Lower lobe of right lung (tissue), 2 donors: ENCODE measurements around the gene PROM1. TPM values are rescaled to one million over a fixed set of nuclear protein-coding genes. Genes with fewer than 3 reads are reported as not detected.

ENCODE experiments used
- ATAC-seq, 2 donors: fragments of 200-7000 bp; cut with Tn5 transposase; one replicate each; pipeline ENCODE4 v1.9.1; 2020 to 2022; ENCODE audit warnings: mild to moderate bottlenecking in 2 of 2, moderate library complexity in 2 of 2
- DNase-seq: peaks from one replicate; pipeline ENCODE4 v3.0.0-alpha.2; 2020
- H3K27ac ChIP-seq: fragments of 200-600 bp; one replicate; pipeline ENCODE4 v1.8.0; 2022
- H3K27me3 ChIP-seq: fragments of 200-600 bp; one replicate; pipeline ENCODE4 v1.8.0; 2022; ENCODE audit warnings: low read depth
- H3K36me3 ChIP-seq: fragments of 200-600 bp; one replicate; pipeline ENCODE4 v1.8.0; 2022; ENCODE audit warnings: mild to moderate bottlenecking
- H3K4me1 ChIP-seq: fragments of 200-600 bp; one replicate; pipeline ENCODE4 v1.8.0; 2022
- H3K4me3 ChIP-seq: fragments of 200-600 bp; one replicate; pipeline ENCODE4 v1.8.0; 2022; ENCODE audit warnings: mild to moderate bottlenecking
- H3K9me3 ChIP-seq: fragments of 200-600 bp; one replicate; pipeline ENCODE4 v1.8.0; 2022
- CTCF ChIP-seq: fragments of 200-600 bp; IDR thresholded peaks from one replicate; pipeline ENCODE4 v1.8.0; 2022; ENCODE audit warnings: antibody characterized with exemption, mild to moderate bottlenecking
- intact Hi-C: fragments of 100-400 bp; cut with DNase I; formaldehyde crosslinking; loops from one replicate; pipeline ENCODE4 v1.11.0; 2022
- total RNA-seq: library from RNA; stranded (reverse); fragmentation: NEBNext Ultra II Directional; extraction: Animal tissue kit (Norgen Biotek cat#: 25700); gene quantifications from one replicate; pipeline ENCODE4 v1.2.1, GENCODE V29; 2021
- donor health status: DM: no; HTN: yes; CAD: no; lungs with severe emphysema.

The PROM1 gene
- total RNA-seq, 1 donor from 2014 or later = 10.1 TPM

- H3K27ac ChIP-seq = no peak overlapping the region
- no peaks in the 10 kb centered on the region for H3K4me1 ChIP-seq
- H3K27me3 ChIP-seq = no peaks in the 10 kb centered on the region
- no peak overlapping the region for H3K4me3 ChIP-seq
- H3K9me3 ChIP-seq = no peaks in the 10 kb centered on the region
- DNase-seq = no peak
- no peaks in the 10 kb centered on the region for H3K36me3 ChIP-seq
- no peak for TF ChIP-seq CTCF
- intact Hi-C loops = no loop called here
- no peak for ATAC-seq
Observed at GRCh38 chr4:16114546-16114945, 30.7 kb upstream of the PROM1 start.

- no peak for DNase-seq
- Histone ChIP-seq H3K9me3 (no peaks in the 10 kb centered on the region), H3K4me1 (no peaks in the 10 kb centered on the region), H3K27me3 (no peaks in the 10 kb centered on the region), H3K36me3 (no peaks in the 10 kb centered on the region), H3K27ac (no peak overlapping the region), H3K4me3 (no peak overlapping the region)
- no peak for TF ChIP-seq CTCF
- no peak for ATAC-seq
- intact Hi-C loops = no loop called here
Observed at GRCh38 chr4:16113741-16114140, 29.9 kb upstream of the PROM1 start.

GRCh38 chr4:16111533-16111932, 27.7 kb upstream of the PROM1 start:
- ATAC-seq (no peak), DNase-seq (no peak)
- no peaks in the 10 kb centered on the region for H3K36me3 ChIP-seq
- H3K9me3 ChIP-seq = no peaks in the 10 kb centered on the region
- H3K27me3 ChIP-seq = no peaks in the 10 kb centered on the region
- no peaks in the 10 kb centered on the region for H3K4me1 ChIP-seq
- TF ChIP-seq CTCF = no peak
- H3K4me3 ChIP-seq = no peak overlapping the region
- intact Hi-C loops = no loop called here
- no peak overlapping the region for H3K27ac ChIP-seq

- no peaks in the 10 kb centered on the region for H3K36me3 ChIP-seq
- DNase-seq = no peak
- H3K4me1 ChIP-seq = no peaks in the 10 kb centered on the region
- H3K27ac ChIP-seq = no peak overlapping the region
- ATAC-seq = no peak
- intact Hi-C loops = no loop called here
- no peak overlapping the region for H3K4me3 ChIP-seq
- no peak for TF ChIP-seq CTCF
- H3K9me3 ChIP-seq = no peaks in the 10 kb centered on the region
- H3K27me3 ChIP-seq = no peaks in the 10 kb centered on the region
Observed at GRCh38 chr4:16110661-16111290, 27.0 kb upstream of the PROM1 start.

GRCh38 chr4:16110199-16110598, 26.4 kb upstream of the PROM1 start:
- DNase-seq (no peak), ATAC-seq (no peak)
- Histone ChIP-seq H3K27me3 (no peaks in the 10 kb centered on the region), H3K4me1 (no peaks in the 10 kb centered on the region), H3K36me3 (no peaks in the 10 kb centered on the region), H3K9me3 (no peaks in the 10 kb centered on the region), H3K27ac (no peak overlapping the region), H3K4me3 (no peak overlapping the region)
- TF ChIP-seq CTCF = no peak
- intact Hi-C loops = no loop called here
